Measurements from ENCODE around the gene SHISA2.

Gene SHISA2

DNA sequence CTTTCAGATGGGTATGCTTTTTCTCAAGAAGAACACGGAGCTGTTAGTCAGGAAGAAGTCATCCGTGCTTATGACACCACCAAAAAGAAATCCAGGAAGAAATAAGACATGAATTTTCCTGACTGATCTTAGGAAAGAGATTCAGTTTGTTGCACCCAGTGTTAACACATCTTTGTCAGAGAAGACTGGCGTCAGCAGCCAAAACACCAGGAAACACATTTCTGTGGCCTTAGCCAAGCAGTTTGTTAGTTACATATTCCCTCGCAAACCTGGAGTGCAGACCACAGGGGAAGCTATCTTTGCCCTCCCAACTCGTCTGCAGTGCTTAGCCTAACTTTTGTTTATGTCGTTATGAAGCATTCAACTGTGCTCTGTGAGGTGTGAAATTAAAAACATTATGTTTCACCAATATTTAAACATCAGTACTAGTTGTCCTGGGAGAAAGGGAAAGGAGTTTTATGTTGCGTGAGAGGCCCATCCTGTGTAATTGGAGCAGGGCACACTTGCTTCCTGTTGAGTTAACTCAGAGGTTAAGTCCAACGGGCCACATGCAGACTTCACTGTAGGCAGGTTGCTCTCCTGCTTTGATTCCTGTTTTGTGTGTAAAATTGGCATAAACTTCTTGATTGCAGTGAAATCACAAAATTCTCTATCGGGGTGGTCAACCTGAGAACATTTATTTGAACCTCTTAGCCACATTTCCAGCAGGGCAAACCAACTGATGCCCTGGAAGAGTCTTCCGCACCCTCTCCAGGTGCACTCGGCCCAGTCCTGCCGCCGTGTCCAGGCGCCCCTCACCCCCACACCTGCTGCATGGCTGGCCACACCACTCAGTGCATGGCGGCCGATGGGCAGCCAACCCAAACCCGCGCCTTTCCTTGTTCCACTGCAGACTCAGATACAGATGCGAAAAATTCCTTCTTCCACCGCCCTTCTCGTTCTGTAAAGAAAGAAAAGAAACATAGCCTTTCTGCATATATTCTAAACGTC is 31.6 kb downstream of the SHISA2 start:
- DNase-seq (ENCODE audit: low read depth in 4 of 4, low spot score in 1 of 4), result no peak

DNA sequence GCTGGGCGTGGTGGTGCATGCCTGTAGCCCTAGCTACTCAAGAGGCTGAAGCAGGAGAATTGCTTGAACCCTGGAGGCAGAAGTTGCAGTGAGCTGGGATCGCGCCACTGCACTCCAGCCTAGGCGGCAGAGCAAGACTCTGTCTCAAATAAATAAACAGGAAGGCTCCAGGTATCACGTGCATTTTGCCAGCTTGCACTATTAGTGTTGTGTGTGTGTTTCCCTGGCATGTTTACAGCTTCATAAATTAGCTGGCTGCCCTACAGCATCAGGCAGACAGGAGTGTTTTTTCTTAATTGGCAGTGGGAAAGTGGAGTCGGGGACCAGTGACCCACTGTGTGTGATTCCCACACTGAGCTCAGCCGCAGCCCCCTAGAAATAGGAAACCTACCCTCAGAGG is 32.6 kb downstream of the SHISA2 start:
- no peak for DNase-seq (ENCODE audit: low read depth in 4 of 4, low spot score in 1 of 4)

DNA sequence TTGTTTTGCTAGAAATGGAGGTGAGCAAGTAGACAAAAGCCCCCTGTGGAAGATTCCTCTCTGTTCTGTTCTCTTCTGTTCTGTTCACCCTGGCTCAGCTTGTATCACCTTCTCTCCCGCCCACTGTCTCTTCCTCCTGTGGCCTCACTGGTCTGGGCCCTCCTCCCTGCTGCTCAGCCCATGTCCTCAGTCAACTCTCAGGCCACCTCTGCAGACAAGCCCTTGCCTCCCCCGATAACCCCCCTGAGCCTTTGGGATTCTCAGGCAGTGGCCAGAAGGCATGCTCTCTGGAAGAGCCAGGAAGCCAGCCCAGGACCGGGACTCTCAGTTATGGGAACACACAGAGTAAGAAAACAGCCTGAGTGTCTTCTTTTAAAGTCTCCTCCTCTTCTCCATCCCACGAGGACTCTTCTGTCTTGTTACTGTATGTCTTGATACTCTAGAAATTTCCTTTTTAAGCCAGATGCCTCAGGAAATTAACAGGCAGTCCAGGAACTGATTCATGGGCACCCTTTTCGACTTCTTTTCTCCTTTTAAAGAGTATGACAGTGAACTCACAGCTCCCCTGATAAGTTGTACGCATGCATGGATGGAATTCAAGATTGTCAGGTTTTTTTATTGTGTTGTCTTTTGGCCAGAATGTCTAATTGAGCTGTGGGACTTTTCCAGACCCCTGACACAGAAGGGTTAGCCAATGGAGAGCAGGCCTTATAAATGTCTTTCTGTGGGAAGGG is 33.7 kb downstream of the SHISA2 start:
- no peak for DNase-seq (ENCODE audit: low read depth in 4 of 4, low spot score in 1 of 4)

DNA sequence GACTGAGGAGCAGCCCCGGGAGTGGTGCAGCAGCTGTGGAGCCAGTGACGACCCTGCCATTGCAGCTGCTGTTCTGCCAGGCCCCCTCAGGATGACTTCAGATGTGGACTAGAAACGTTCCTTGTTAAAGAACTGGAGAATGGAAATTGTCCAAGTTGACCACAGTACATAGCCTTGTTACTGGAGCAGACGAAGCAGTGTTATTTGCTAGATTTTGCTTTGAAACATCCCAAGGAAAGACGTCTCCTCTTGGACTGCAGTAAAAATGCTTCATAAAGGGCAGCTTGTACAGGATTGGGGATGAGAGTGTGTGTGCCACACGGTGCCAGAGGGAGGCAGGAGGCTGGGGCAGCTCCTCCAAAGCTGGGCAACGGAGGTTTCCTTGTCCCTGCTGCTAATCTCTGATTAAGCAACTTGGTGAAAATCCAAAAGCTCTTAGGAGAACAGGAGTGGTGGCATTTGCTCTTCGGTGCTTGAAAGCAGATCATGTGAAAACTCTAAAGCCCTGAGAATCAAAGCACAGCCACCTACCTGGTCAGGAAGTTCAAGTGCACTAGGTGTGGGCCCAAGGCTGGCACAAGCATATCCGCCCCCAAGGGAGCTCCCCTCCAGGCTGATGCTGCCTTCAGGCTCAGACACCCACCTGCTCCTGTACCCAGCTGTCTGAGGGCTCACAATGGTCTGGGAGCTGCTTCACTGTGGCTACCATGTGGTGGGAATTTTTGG is 34.5 kb downstream of the SHISA2 start:
- DNase-seq (ENCODE audit: low read depth in 4 of 4, low spot score in 1 of 4), result no peak

DNA sequence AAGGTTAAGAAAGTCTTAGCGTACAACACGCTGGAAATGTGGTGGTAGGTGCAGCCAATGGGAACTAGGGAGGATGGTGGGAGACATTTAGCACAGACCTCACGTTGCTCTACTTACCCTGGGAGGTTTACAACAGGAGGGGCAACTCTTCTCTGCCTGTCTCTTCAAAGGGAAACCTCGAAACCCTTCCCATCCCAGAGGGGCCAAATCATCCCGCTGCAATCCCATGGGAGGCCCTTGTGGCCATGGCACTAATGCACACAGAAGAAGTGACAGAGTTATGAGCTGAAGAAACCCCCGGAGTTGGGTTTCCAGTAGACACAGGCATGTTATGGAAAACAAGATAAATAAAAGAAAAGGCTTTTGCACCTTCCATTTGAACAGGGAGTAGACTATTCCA is 35.6 kb downstream of the SHISA2 start:
- no peak for DNase-seq (ENCODE audit: low read depth in 4 of 4, low spot score in 1 of 4)

DNA sequence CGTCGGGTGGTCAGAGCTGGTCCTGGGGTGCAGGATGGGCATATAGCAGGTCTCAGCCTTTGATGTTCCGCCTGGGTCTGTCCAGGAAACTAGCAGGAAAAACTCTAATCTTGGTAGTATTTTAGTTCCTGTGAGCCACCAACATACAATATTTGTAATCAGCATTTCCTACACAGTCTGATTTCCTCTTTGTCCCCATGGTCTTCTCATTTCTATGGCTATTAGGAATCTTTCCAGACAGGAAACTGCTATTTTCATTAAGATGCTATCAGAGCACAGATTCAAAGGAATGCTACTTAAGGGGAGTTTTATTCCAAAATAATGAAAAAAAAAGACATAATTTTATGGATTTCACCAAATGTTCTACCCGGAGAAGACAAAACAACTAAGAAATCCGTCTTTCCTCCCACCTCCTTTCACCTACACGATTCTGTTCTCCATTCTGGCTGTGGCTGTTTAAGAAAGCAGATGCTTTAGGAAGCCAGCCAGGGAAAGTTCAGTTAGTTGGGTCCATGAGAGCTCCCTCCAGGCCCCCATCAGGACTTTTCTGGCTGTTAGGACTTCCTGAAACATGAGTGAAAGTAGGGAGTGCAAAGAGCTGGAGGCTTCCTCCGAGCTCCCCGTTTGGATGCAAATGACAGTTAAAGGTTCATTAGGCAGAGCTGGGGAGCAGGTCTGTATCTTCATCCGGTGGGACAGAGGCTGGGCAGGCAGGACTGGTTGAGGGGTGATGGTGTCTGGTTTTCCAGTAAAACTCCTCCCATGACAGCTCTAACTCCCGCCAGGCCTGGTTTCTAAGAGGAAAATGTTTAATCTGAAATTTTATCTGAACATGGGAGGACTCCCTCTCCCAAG is 36.3 kb downstream of the SHISA2 start:
- DNase-seq (ENCODE audit: low read depth in 4 of 4, low spot score in 1 of 4), result no peak

DNA sequence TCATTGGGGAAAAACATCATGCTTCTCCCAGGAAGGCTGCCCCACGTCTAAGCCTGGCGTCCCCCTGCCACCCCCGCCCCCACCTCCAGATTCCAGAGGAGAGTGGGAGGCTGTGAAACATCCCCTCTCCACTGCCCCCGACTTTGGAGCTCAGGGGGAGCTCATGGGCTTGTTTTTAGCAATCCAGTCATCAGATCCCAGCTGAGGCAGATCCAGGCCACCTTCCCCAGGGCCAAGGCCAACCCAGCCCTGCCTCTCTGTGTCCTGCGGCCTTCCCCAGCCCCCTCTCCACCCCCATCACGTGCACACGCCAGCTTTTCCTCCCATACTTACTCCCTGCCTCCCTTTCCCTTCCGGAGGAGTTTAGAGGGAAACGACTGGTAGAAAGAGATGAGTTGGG is 38.8 kb downstream of the SHISA2 start:
- no peak for DNase-seq (ENCODE audit: low read depth in 4 of 4, low spot score in 1 of 4)

DNA sequence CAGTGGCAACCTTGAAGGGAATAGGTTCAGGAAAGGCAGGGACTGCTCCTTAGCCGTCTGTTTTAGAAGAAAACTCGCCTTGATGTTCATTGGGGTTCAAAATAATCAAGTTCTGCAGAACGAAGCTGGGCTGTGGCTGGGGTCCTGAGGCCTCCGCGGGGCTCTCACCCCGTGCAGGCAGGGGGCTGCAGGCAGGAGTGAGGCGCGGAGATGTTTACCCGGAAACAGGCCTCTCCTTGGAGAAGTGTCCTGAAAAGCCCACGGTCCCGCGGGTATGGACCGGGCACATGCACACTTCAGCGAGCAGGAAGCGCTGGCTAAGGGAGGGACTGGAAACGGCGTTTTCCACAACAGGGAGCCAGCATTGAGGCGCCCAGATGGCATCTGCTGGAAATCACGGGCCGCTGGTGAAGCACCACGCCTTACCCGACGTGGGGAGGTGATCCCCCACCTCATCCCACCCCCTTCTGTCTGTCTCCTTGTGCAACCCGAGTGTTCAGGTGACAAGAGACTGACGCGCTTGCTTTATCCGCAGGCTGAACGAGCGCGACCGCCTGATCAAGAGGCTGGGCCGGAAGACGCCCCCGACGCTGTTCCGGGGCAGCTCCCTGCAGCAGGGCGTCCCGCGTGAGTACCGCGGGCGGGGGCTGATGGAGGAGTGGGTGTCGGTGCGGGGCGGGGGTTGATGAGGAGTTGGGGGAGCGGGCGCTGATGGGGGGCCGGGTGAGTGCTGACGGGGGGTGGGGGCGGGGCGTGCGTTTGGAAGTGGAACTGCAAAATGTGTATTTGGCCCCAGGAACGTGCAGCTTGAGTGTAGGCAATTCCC is 39.6 kb downstream of the SHISA2 start:
- peak; percentile 13 to 30 (median 18) for DNase-seq (ENCODE audit: low read depth in 4 of 4, low spot score in 1 of 4)

DNA sequence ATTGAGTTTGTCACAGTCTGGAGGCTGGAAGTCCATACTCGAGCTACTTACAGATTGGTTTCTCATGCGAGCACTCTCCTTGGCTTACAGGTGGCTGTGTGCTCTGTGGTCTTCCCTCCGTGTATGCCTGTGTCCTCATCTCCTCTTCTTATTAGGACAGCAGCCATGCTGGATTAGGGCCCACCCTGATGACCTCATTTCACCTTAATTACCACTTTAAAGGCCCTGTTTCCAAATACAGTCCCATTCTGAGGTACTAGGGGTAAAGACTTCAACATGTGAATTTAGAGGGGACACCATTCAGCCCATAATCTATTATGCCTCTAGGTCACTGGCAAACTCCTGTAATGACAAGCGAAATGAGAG is 40.6 kb downstream of the SHISA2 start:
- DNase-seq (ENCODE audit: low read depth in 4 of 4, low spot score in 1 of 4), result no peak

DNA sequence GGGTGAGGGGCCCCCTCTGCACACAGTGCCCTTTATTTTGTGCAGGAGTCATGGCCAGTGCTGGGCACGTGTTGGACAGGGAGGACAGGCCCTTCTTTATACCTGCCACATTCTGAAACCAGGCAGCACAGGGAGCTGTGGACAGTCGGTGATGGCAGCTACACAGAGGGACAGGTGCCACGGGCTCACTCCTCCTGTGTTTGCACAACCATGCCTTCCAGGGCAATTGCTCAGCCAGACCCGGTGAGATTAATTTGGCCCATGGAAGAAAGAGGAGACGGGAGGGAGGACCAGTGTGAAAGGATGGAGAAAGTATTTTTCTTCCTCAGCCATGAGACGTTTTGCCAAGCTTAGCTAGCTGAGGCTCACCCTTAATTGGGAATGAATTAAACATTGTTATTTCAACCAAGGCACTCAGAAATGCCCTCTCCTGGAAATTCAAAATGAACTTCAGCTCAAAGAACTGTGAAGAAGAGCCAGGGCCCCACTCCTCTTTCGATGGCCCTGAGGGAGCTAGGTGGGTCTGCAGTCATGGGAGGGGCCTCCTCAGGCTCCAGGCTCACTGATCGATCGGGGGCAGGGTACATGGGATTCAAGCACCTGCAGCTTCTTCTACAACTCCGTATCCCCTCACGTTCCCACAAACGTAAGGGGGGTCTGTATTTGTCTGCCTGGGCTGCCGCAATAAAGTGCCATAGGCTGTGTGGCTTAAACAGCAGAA is 41.2 kb downstream of the SHISA2 start:
- no peak for DNase-seq (ENCODE audit: low read depth in 4 of 4, low spot score in 1 of 4)

DNA sequence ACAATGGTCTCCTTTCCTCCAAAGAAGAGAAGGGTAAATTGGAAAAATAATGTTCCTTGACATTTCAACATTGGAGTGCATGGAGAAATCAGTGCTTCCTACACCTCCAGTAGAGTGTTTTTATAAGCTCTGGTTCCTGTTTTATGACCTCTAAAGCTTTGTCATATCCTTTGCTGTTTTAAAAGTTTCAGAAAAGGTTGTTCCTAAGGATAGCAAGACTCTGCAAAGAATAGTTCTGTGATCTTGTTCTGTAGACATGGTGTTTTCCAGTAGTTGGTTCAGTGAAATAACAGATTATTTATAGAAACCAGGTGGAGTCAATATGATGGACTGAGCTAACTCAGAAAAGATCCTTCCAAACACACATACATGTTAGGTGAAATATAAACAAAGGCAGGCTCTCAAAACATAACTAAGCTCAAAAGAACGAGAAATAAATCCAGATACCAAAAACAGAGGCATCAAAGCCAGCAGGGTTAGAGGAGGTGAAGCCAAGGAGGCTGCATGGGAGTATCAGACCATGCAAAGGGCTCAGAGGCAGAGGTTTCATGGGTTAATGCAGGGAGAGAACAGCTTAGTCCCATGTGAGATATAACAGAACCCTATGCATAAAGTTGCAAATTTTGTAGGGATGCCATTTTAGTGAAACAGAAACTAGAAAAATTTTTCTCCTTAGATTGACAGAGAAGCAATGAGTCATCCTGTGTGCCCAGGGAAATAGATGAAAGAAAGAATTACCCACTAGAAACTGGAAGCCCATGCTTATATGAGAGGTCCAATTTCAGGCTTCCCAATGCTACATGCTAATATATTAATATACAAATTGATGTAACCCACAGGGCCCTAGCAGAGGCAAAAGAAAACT is 44.3 kb downstream of the SHISA2 start:
- no peak for DNase-seq (ENCODE audit: low read depth in 4 of 4, low spot score in 1 of 4)
